Right lobe of liver (tissue), 6 donors: ENCODE data around the gene WDR77. TPM values are rescaled to one million over a fixed set of nuclear protein-coding genes. Genes with fewer than 3 reads are reported as not detected.
A peak's percentile ranks its signal among the peaks of the same experiment; 100 is the strongest.

Experiments used
- ATAC-seq, 4 donors: fragments of 200-7000 bp; cut with Tn5 transposase; one replicate each; pipeline ENCODE4 v1.9.1; 2020; ENCODE audit warnings: mild to moderate bottlenecking in 4 of 4, moderate library complexity in 4 of 4
- DNase-seq, 3 donors: peaks; one replicate each; pipeline ENCODE4 v3.0.0-alpha.2; 2020
- H3K27ac ChIP-seq, 3 donors: fragments of 200-600 bp; one replicate each; pipeline ENCODE4 v1.8.0; 2022
- H3K27me3 ChIP-seq, 2 donors: fragments of 200-600 bp; one replicate each; pipeline ENCODE4 v1.8.0; 2022
- H3K36me3 ChIP-seq, 4 donors: fragments of 200-600 bp; sonication (generic) in 1 of 4; one replicate each; pipeline versions ENCODE4 v1.5.1 to v1.8.0; 2017 to 2022; ENCODE audit warnings: control low read depth in 1 of 4
- H3K4me1 ChIP-seq, 4 donors: fragments of 200-600 bp; sonication (generic) in 1 of 4; one replicate each; pipeline versions ENCODE4 v1.5.1 to v1.8.0; 2017 to 2022; ENCODE audit warnings: control low read depth in 1 of 4
- H3K4me3 ChIP-seq, 3 donors: fragments of 200-600 bp; one replicate each; pipeline ENCODE4 v1.8.0; 2022
- H3K9me3 ChIP-seq, 4 donors: fragments of 200-600 bp; sonication (generic) in 1 of 4; one replicate each; pipeline versions ENCODE4 v1.5.1 to v1.8.0; 2017 to 2022; ENCODE audit warnings: control low read depth in 1 of 4
- CTCF ChIP-seq, 4 donors: fragments of 200-600 bp in 3 of 4; fragments of 450-650 bp in 1 of 4; IDR thresholded peaks; one replicate each; pipeline versions ENCODE4 v1.5.1 to v1.8.0; 2016 to 2022; ENCODE audit warnings: antibody characterized with exemption in 4 of 4, mild to moderate bottlenecking in 2 of 4
- POLR2A ChIP-seq: fragments of 450-650 bp; IDR thresholded peaks from one replicate; pipeline ENCODE4 v1.6.1; 2017; ENCODE audit warnings: antibody characterized with exemption, mild to moderate bottlenecking
- WGBS: methylation state at CpG from one replicate; pipeline ENCODE4 v1.1.6; 2018; ENCODE audit warnings: low coverage, low lambda C conversion rate; ENCODE audit not compliant: insufficient coverage; ENCODE audit errors: missing lambda C conversion rate; 5-methylcytosine and 5-hydroxymethylcytosine counted together
- intact Hi-C, 2 donors: fragments of 100-400 bp; cut with DNase I; formaldehyde crosslinking; loops; one replicate each; pipeline versions ENCODE4 v1.11.2 to v1.14.1; 2022
- total RNA-seq, 6 experiments: library from RNA; depleted of rRNA in 2 of 6; stranded (reverse); fragments of >200 nt in 2 of 6; fragmentation: NEBNext Ultra II Directional in 3 of 6; extraction: Animal tissue kit (Norgen Biotek cat#: 25700) in 3 of 6; gene quantifications; one replicate each; pipeline versions ENCODE4 v1.1.0 to v1.2.4, GENCODE V29; 2016 to 2023
- donor health status: DM: no; HTN: yes; CAD: no.
- donor health status: DM: no; HTN: no; CAD: no.
- donor health status: DM: no; HTN: no; CAD: no.
- donor health status: DM: no; HTN: yes; CAD: no.
- donor health status: DM: no; HTN: yes; CAD: no.

WDR77 gene
- total RNA-seq, 6 experiments from 2014 or later: 11.4 to 27.3 (median 14.0) TPM

DNA sequence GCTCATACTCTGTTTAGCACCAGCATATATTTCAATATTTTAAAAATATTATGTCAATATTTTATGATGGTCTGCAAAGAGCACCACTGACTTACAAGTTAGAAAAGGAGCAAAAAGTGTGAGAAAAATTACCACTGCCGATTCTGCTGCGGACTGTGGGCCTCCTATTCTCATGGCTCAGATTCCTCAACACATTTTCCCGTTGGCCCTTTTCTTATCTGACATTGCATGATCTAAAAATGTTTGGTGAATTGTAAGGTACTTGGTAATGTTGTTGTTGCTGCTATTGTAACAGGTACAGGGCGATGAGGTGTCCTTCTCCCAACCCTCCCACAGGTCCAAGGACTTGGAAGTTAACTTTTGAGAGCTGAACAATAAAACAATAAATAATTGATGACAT lies 25.5 kb upstream of the WDR77 start:
- no peak for DNase-seq
- Histone ChIP-seq H3K9me3 (no peaks in the 10 kb centered on the region), H3K4me3 (peak overlapping the region in 1 of 3 donors; percentile 28), H3K36me3 (peaks cover 0 to 10% (median under 1%) of the 10 kb centered on the region in 4 donors), H3K27ac (peak overlapping the region in 2 of 3 donors; percentile 42 to 59), H3K27me3 (no peaks in the 10 kb centered on the region), H3K4me1 (no peaks in the 10 kb centered on the region)
- intact Hi-C loops: no loop called here
- TF ChIP-seq POLR2A: no peak
- no peak for TF ChIP-seq CTCF (IDR thresholded peaks at IDR 0.05)
- 74% methylated on average over 4 of the region's 4 CpGs for WGBS
- ATAC-seq: no peak

DNA sequence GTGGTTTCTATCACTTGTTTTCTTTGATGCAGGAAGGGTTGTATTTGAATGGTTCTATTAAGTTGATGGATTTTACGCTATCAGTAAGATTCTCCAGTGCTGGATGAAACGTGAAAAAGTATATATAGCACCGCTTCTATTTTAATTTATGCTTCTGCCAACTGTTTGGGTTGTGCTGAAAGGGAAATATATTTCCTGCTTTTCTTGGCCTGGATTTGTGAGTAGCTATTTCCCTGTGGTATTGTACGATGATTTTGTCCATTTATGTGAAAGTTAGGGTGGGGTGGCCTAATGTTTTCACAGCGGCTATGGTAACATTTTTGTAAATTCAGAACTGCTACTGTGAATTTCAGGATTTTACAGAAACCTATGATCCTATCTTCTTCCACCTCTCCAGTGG lies 25.1 kb upstream of the WDR77 start:
- Histone ChIP-seq H3K36me3 (peaks cover 0 to 14% (median under 1%) of the 10 kb centered on the region in 4 donors), H3K27ac (peak overlapping the region; percentile 30 to 59 (median 42)), H3K4me1 (no peaks in the 10 kb centered on the region), H3K4me3 (peak overlapping the region in 2 of 3 donors; percentile 5 to 28), H3K9me3 (no peaks in the 10 kb centered on the region), H3K27me3 (no peaks in the 10 kb centered on the region)
- ATAC-seq: no peak
- TF ChIP-seq CTCF (IDR thresholded peaks at IDR 0.05) (no peak), POLR2A (no peak)
- no peak for DNase-seq
- 51% methylated on average over 5 of the region's 5 CpGs for WGBS
- intact Hi-C loops: no loop called here

GRCh38 chr1:111471538-111471937 lies 22.5 kb upstream of the WDR77 start:
- no peak for TF ChIP-seq CTCF (IDR thresholded peaks at IDR 0.05)
- TF ChIP-seq POLR2A: no peak
- H3K27ac ChIP-seq: peak overlapping the region in 1 of 3 donors; percentile 44
- no peaks in the 10 kb centered on the region for H3K4me1 ChIP-seq
- peaks cover 0 to 26% (median under 1%) of the 10 kb centered on the region in 4 donors for H3K36me3 ChIP-seq
- WGBS: 77% methylated on average over 3 of the region's 3 CpGs
- no peak overlapping the region for H3K4me3 ChIP-seq
- intact Hi-C loops: no loop called here
- H3K27me3 ChIP-seq: no peaks in the 10 kb centered on the region
- H3K9me3 ChIP-seq: no peaks in the 10 kb centered on the region
- ATAC-seq: no peak
- DNase-seq: no peak

DNA sequence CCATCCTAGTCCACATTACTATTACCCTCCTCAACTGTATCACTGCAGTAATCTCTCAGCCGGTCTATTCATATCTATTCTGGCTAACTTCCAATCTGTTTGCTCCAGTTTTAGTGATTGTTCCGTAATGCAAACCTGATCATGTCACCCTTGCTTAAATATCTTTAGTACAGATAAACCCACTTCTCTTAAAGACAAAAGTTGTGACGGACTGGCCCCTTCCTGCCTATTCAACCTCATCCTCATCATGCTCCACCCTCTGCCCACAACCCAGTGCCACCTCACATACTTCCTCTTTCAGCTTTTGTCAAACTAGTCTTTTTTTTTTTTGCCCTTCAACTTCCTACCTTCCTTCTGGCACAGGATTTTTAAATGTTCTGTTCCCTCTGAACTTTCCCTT lies 22.0 kb upstream of the WDR77 start:
- intact Hi-C loops: no loop called here
- Histone ChIP-seq H3K27me3 (no peaks in the 10 kb centered on the region), H3K27ac (peak overlapping the region in 1 of 3 donors; percentile 44), H3K9me3 (no peaks in the 10 kb centered on the region), H3K36me3 (peaks cover 0 to 26% (median under 1%) of the 10 kb centered on the region in 4 donors), H3K4me3 (no peak overlapping the region), H3K4me1 (no peaks in the 10 kb centered on the region)
- peak; percentile 68 to 75 (median 72) for ATAC-seq
- WGBS: 35% methylated on average over 3 of the region's 3 CpGs
- peak in 1 of 3 donors; percentile 30 for DNase-seq
- peak; percentile 29 for TF ChIP-seq POLR2A
- no peak for TF ChIP-seq CTCF (IDR thresholded peaks at IDR 0.05)

DNA sequence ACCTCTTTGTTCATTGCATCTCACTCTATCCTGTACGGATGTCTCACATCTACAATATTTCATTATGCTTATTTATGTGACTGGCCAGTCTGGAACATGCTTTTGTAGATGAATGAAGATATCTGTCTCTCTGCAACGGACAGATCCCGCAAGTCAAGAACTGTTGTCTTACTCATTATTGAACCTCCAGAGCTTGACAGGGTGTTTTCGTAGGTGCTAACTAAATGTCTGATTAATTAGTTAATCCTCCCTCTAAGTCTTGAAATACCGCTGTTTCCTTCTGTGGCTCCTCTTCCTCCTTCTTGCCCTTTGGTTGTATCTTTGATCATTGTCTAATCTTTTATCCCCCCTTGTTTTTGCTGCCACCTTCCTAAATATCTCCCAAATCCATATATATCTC lies 21.5 kb upstream of the WDR77 start:
- WGBS: 88% methylated on average over 5 of the region's 5 CpGs
- no peak for DNase-seq

More for the DNA sequence above, 21.5 kb upstream of the WDR77 start:
- peak overlapping the region in 1 of 3 donors; percentile 44 for H3K27ac ChIP-seq
- no peak for ATAC-seq
- H3K27me3 ChIP-seq: no peaks in the 10 kb centered on the region
- TF ChIP-seq CTCF (IDR thresholded peaks at IDR 0.05): no peak
- TF ChIP-seq POLR2A: no peak
- intact Hi-C loops: no loop called here
- H3K36me3 ChIP-seq: peaks cover 0 to 26% (median under 1%) of the 10 kb centered on the region in 4 donors
- no peak overlapping the region for H3K4me3 ChIP-seq
- H3K4me1 ChIP-seq: no peaks in the 10 kb centered on the region
- H3K9me3 ChIP-seq: no peaks in the 10 kb centered on the region
